H1 (cell line): Measurements from ENCODE around the gene CBL. TPM values are rescaled to one million over a fixed set of nuclear protein-coding genes. Genes with fewer than 3 reads are reported as not detected.
A peak's percentile ranks its signal among the peaks of the same experiment; 100 is the strongest.

Experiments
- CTCF ChIA-PET: fragments of 300-600 bp; sonication (Branson Sonifier 250); formaldehyde crosslinking; loops from one replicate; lab custom pipeline; 2021; ENCODE audit not compliant: partially characterized antibody; lab: Charles Lee
- POLR2A ChIA-PET: fragments of 300-600 bp; sonication (Branson Sonifier 250); formaldehyde crosslinking; loops from one replicate; lab custom pipeline; 2021; ENCODE audit warnings: inconsistent platforms; ENCODE audit not compliant: partially characterized antibody; lab: Charles Lee
- DNase-seq, 2 experiments: peaks; one replicate each; pipeline versions ENCODE4 v3.0.0 to v3.0.0-alpha.2; 2010 to 2022; ENCODE audit warnings: low spot score in 2 of 2, low read depth in 1 of 2, mixed read lengths in 1 of 2
- FAIRE-seq: peaks from 2 replicates; lab custom pipeline; 2011; peaks lifted over from hg19 to GRCh38; lab: Jason Lieb, UNC
- H2AFZ ChIP-seq: 2 replicates; pipeline ENCODE4 v1.8.1; 2012; ENCODE audit warnings: low read length, inconsistent platforms
- H2AK5ac ChIP-seq: 2 replicates; pipeline ENCODE4 v1.6.1; 2013; ENCODE audit warnings: low read depth, low read length
- H2BK120ac ChIP-seq: replicated peaks from 2 replicates; pipeline ENCODE3; 2013; ENCODE audit warnings: low read depth, low read length, inconsistent platforms
- H2BK12ac ChIP-seq: 2 replicates; pipeline ENCODE4 v1.6.1; 2013; ENCODE audit warnings: low read depth, low read length
- H2BK15ac ChIP-seq: 2 replicates; pipeline ENCODE4 v1.6.1; 2013; ENCODE audit warnings: low read length
- H2BK20ac ChIP-seq: 2 replicates; pipeline ENCODE4 v1.6.1; 2013; ENCODE audit warnings: low read length
- H2BK5ac ChIP-seq: 2 replicates; pipeline ENCODE4 v1.6.1; 2013; ENCODE audit warnings: low read depth, low read length
- H3K14ac ChIP-seq: 2 replicates; pipeline ENCODE4 v1.6.1; 2013; ENCODE audit warnings: inconsistent platforms; ENCODE audit not compliant: insufficient read length
- H3K18ac ChIP-seq: 2 replicates; pipeline ENCODE4 v1.6.1; 2013; ENCODE audit warnings: low read length; ENCODE audit errors: extremely low read depth
- H3K23ac ChIP-seq: 2 replicates; pipeline ENCODE4 v1.6.1; 2013; ENCODE audit warnings: inconsistent platforms; ENCODE audit not compliant: insufficient read length
- H3K23me2 ChIP-seq: 2 replicates; pipeline ENCODE4 v1.6.1; 2013; ENCODE audit warnings: low read depth, low read length
- H3K27ac ChIP-seq: 2 replicates; pipeline ENCODE4 v1.6.1; 2011; ENCODE audit warnings: low read depth, low read length, inconsistent platforms
- H3K27me3 ChIP-seq, 4 experiments: replicated peaks in 1 of 4; 1 replicate in 1 of 4; 2 replicates in 3 of 4; pipeline versions ENCODE4 v1.6.1 to v1.8.1; 2011 to 2013; ENCODE audit warnings: low read length in 3 of 4, mild to moderate bottlenecking in 3 of 4, inconsistent platforms in 2 of 4, mixed read lengths in 2 of 4, moderate library complexity in 1 of 4; ENCODE audit not compliant: control insufficient read depth in 3 of 4, insufficient read depth in 3 of 4; ENCODE audit errors: extremely low read depth in 1 of 4
- H3K36me3 ChIP-seq, 4 experiments: 2 replicates each; pipeline versions ENCODE4 v1.6.1 to v1.8.1; 2011 to 2013; ENCODE audit warnings: mild to moderate bottlenecking in 4 of 4, low read length in 3 of 4, moderate library complexity in 2 of 4, control low read depth in 1 of 4, inconsistent platforms in 1 of 4; ENCODE audit not compliant: insufficient read depth in 4 of 4, control insufficient read depth in 2 of 4
- H3K4ac ChIP-seq: replicated peaks from 2 replicates; pipeline ENCODE3; 2013; ENCODE audit warnings: low read length, low read depth, mixed read lengths, inconsistent platforms; ENCODE audit not compliant: insufficient read length
- H3K4me1 ChIP-seq, 4 experiments: replicated peaks in 1 of 4; 1 replicate in 1 of 4; 2 replicates in 3 of 4; pipeline versions ENCODE4 v1.6.1 to v1.8.1; 2011 to 2013; ENCODE audit warnings: low read length in 3 of 4, inconsistent platforms in 2 of 4, mixed read lengths in 1 of 4; ENCODE audit not compliant: insufficient read depth in 4 of 4, control insufficient read depth in 3 of 4
- H3K4me2 ChIP-seq, 2 experiments: 2 replicates each; pipeline versions ENCODE4 v1.6.1 to v1.8.1; 2011 to 2013; ENCODE audit warnings: low read depth in 2 of 2, low read length in 2 of 2, control low read depth in 1 of 2, inconsistent platforms in 1 of 2, mild to moderate bottlenecking in 1 of 2; ENCODE audit not compliant: insufficient read depth in 1 of 2
- H3K4me3 ChIP-seq, 4 experiments: fragments of 200-600, 300-600 bp in 1 of 4; sonication (generic), shearing (Covaris generic), sonication (Bioruptor Twin) in 1 of 4; 2 replicates each; pipeline versions ENCODE4 v1.5.1 to v1.8.1; 2011 to 2016; ENCODE audit warnings: low read length in 4 of 4, low read depth in 3 of 4, control low read depth in 2 of 4, inconsistent platforms in 2 of 4, mild to moderate bottlenecking in 2 of 4, mixed read lengths in 1 of 4, moderate library complexity in 1 of 4; ENCODE audit not compliant: insufficient read depth in 2 of 4; ENCODE audit errors: extremely low read depth in 1 of 4
- H3K56ac ChIP-seq: replicated peaks from 2 replicates; pipeline ENCODE3; 2013; ENCODE audit warnings: low read depth, mild to moderate bottlenecking, mixed read lengths, low read length, inconsistent platforms; ENCODE audit not compliant: insufficient read length
- H3K79me1 ChIP-seq: 2 replicates; pipeline ENCODE4 v1.6.1; 2013; ENCODE audit warnings: low read depth, low read length, control low read depth
- H3K79me2 ChIP-seq, 2 experiments: 2 replicates each; pipeline versions ENCODE4 v1.6.1 to v1.8.1; 2012 to 2013; ENCODE audit warnings: low read length in 2 of 2, mild to moderate bottlenecking in 2 of 2, inconsistent platforms in 1 of 2; ENCODE audit not compliant: insufficient read depth in 2 of 2, control insufficient read depth in 1 of 2
- H3K9ac ChIP-seq, 4 experiments: replicated peaks in 1 of 4; 1 replicate in 1 of 4; 2 replicates in 3 of 4; pipeline versions ENCODE4 v1.6.1 to v1.8.1; 2011 to 2013; ENCODE audit warnings: low read depth in 3 of 4, low read length in 3 of 4, control low read depth in 2 of 4, mild to moderate bottlenecking in 2 of 4, moderate library complexity in 2 of 4, inconsistent platforms in 1 of 4; ENCODE audit errors: extremely low read depth in 1 of 4
- H3K9me3 ChIP-seq, 2 experiments: 2 replicates each; pipeline versions ENCODE4 v1.6.1 to v1.8.1; 2012 to 2013; ENCODE audit warnings: mild to moderate bottlenecking in 2 of 2, moderate library complexity in 2 of 2, control low read depth in 1 of 2, inconsistent platforms in 1 of 2, low read depth in 1 of 2, low read length in 1 of 2, mixed read lengths in 1 of 2; ENCODE audit not compliant: insufficient read depth in 2 of 2
- H4K20me1 ChIP-seq, 2 experiments: replicated peaks in 1 of 2; 2 replicates each; pipeline versions ENCODE3 to v1.8.1; 2011 to 2013; ENCODE audit warnings: inconsistent platforms in 2 of 2, low read length in 2 of 2, mild to moderate bottlenecking in 1 of 2; ENCODE audit not compliant: insufficient read depth in 2 of 2, control insufficient read depth in 1 of 2
- H4K5ac ChIP-seq: 2 replicates; pipeline ENCODE4 v1.6.1; 2013; ENCODE audit warnings: low read length, low read depth, mixed read lengths, inconsistent platforms; ENCODE audit not compliant: insufficient read length
- H4K8ac ChIP-seq: 2 replicates; pipeline ENCODE4 v1.8.0; 2013; ENCODE audit warnings: mild to moderate bottlenecking, moderate library complexity, low read length, inconsistent platforms; ENCODE audit not compliant: insufficient read depth; ENCODE audit errors: extremely low read depth
- H4K91ac ChIP-seq: replicated peaks from 2 replicates; pipeline ENCODE3; 2013; ENCODE audit warnings: low read length, mixed read lengths, inconsistent platforms; ENCODE audit not compliant: insufficient read length
- RFX5 ChIP-seq: IDR thresholded peaks from 2 replicates; pipeline ENCODE4 v1.6.1; 2011; ENCODE audit warnings: low read depth, low read length, improper control_type of control experiment, borderline replicate concordance
- SIX5 ChIP-seq: IDR thresholded peaks from 2 replicates; pipeline ENCODE4 v1.6.1; 2011; ENCODE audit warnings: mild to moderate bottlenecking, low read depth, low read length
- WGBS, 2 experiments: shearing (Covaris generic) in 1 of 2; methylation state at CpG; one replicate each; pipeline versions ENCODE4 v1.1.6 to v1.1.7; 2013 to 2015; ENCODE audit warnings: low lambda C conversion rate in 2 of 2, mixed read lengths in 2 of 2, inconsistent platforms in 1 of 2, low coverage in 1 of 2, missing lambda C conversion rate in 1 of 2; ENCODE audit not compliant: insufficient replicate concordance in 2 of 2, insufficient coverage in 1 of 2, insufficient read length in 1 of 2; ENCODE audit errors: extremely low coverage in 1 of 2, missing lambda C conversion rate in 1 of 2; 5-methylcytosine and 5-hydroxymethylcytosine counted together
- polyA plus RNA-seq, 7 experiments: library from polyadenylated mRNA; depleted of rRNA in 3 of 7; stranded (reverse) in 5 of 7; unstranded in 2 of 7; fragments of >200 nt in 5 of 7; fragments of 200-250 nt in 2 of 7; gene quantifications; 1 replicate in 5 of 7; 2 replicates in 1 of 7; 4 replicates in 1 of 7; pipeline versions ENCODE4 v1.2.1 to v1.2.3, GENCODE V29; 2011 to 2013; ENCODE audit warnings: missing spikeins in 2 of 7, mixed read lengths in 2 of 7
- total RNA-seq: library from RNA; stranded (reverse); fragmentation: NEBNext Ultra II Directional; extraction: Animal tissue kit (Norgen Biotek cat#: 25700); gene quantifications from 2 replicates; pipeline ENCODE4 v1.2.1, GENCODE V29; 2021
- TF ChIP-seq, protein P1 (sequence below): IDR thresholded peaks from 2 replicates; pipeline ENCODE4 v1.6.1; 2012; ENCODE audit warnings: inconsistent platforms

The CBL gene
- total and polyA plus RNA-seq, 2 of the 8 experiments (the other 6 are each of a cell fraction or from before 2014, with no cell fraction given) = 23.1 to 57.8 TPM

DNA sequence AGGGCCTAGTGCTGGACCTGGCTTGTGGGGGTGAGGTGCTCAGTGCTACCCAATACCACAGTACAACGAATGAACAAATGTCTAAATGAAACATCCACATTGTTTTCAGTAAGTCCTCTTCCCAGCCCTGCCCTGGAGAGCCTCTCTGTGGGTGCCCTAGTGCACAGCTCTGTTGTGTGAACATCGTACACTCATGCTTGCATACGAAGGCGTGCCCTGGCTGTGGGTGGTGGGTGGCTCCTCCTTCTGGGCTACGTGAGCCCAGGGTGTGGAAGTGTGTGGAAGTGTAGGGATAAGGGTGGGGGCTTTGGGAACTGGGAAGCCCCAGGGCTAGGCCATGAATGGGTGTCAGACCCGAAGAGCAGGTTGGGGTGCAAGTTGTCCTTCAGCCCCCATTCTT lies 38.2 kb upstream of the CBL start:
- Histone ChIP-seq H3K56ac (no peak overlapping the region), H4K8ac (0 out of 2 replicates have a peak overlapping the region, but pooled peaks have one; percentile 15), H3K4me2 (no peak overlapping the region), H2BK15ac (0 out of 2 replicates have a peak overlapping the region, but pooled peaks have one; percentile 36), H3K27ac (no peak overlapping the region), H2BK12ac (peak overlapping the region; percentile 68; the same call in 1 of the 2 replicates), H4K5ac (no peak overlapping the region), H3K9ac (no peak overlapping the region), H3K14ac (no peak overlapping the region), H3K23me2 (peaks cover 7% of the 10 kb centered on the region; the same call in 1 of the 2 replicates), H3K79me2 (no peaks in the 10 kb centered on the region), H4K91ac (no peak overlapping the region), H2AFZ (no peak overlapping the region), H2BK5ac (no peak overlapping the region; the same call in 1 of the 2 replicates), H3K9me3 (no peaks in the 10 kb centered on the region), H3K4ac (peak overlapping the region; percentile 49), H3K79me1 (no peaks in the 10 kb centered on the region), H2BK120ac (no peak overlapping the region), H3K23ac (no peak overlapping the region), H3K4me3 (no peak overlapping the region; a peak in 1 of 8 replicates), H3K18ac (no peak overlapping the region; the same call in 1 of the 2 replicates), H4K20me1 (no peaks in the 10 kb centered on the region), H3K4me1 (peaks cover 0 to 4% (median 1%) of the 10 kb centered on the region in 4 experiments; a peak in 4 of 7 replicates), H3K36me3 (no peaks in the 10 kb centered on the region), H2BK20ac (0 out of 2 replicates have a peak overlapping the region, but pooled peaks have one; percentile 40), H2AK5ac (no peak overlapping the region), H3K27me3 (no peaks in the 10 kb centered on the region)
- DNase-seq (no peak), FAIRE-seq (no peak)
- 89% methylated on average over 6 of the region's 6 CpGs; no CpG with 5 or more reads in 1 of the 2 experiments for WGBS, 2 experiments
- ChIA-PET POLR2A (interaction anchor here (1.4 to 6.3 kb wide), 3 partner anchors 10 to 29 kb away, joined by 3 to 58 read pairs (median 15); partner anchors contain the start of gene ABCG4), CTCF (interaction anchor here (1.0 to 24.3 kb wide), 7 partner anchors 8 to 68 kb away, joined by 3 to 389 read pairs (median 3); partner anchors contain the start of gene ABCG4)
- TF ChIP-seq SIX5 (no peak), RFX5 (no peak)
- TF ChIP-seq, protein P1, sequence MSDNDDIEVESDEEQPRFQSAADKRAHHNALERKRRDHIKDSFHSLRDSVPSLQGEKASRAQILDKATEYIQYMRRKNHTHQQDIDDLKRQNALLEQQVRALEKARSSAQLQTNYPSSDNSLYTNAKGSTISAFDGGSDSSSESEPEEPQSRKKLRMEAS = no peak
